Measurements from ENCODE around the gene DNAAF5.

The DNAAF5 gene

GRCh38 chr7:698515-699475 is 27.7 kb upstream of the DNAAF5 start:
- TF ChIP-seq CTCF (IDR thresholded peaks at IDR 0.05): no peak

GRCh38 chr7:699476-700170 is 26.9 kb upstream of the DNAAF5 start:
- no peak for TF ChIP-seq CTCF (IDR thresholded peaks at IDR 0.05)

- TF ChIP-seq CTCF (IDR thresholded peaks at IDR 0.05): no peak
These were observed 25.3 kb upstream of the DNAAF5 start for GRCh38 chr7:701086-701671.

- TF ChIP-seq CTCF (IDR thresholded peaks at IDR 0.05): no peak
These were observed 23.4 kb upstream of the DNAAF5 start for GRCh38 chr7:703049-703448.

- no peak for TF ChIP-seq CTCF (IDR thresholded peaks at IDR 0.05)
These were observed 19.8 kb upstream of the DNAAF5 start for GRCh38 chr7:706721-707120.

GRCh38 chr7:707296-708000 is 19.1 kb upstream of the DNAAF5 start:
- no peak for TF ChIP-seq CTCF (IDR thresholded peaks at IDR 0.05)

GRCh38 chr7:710161-710560 is 16.3 kb upstream of the DNAAF5 start:
- no peak for TF ChIP-seq CTCF (IDR thresholded peaks at IDR 0.05)
